NT2/D1 (cell line): Measurements from ENCODE around the gene DUSP22.

Experiments
- DNase-seq: peaks from one replicate; pipeline ENCODE4 v3.0.0-alpha.2; 2011; ENCODE audit warnings: low read depth, low spot score
- H3K27me3 ChIP-seq: 2 replicates; pipeline ENCODE4 v1.6.0; 2011; ENCODE audit warnings: mild to moderate bottlenecking; ENCODE audit not compliant: insufficient read length, insufficient read depth
- H3K36me3 ChIP-seq: 2 replicates; pipeline ENCODE4 v1.6.1; 2011; ENCODE audit warnings: mild to moderate bottlenecking, low read length, mixed read lengths; ENCODE audit not compliant: insufficient read depth, insufficient read length
- H3K4me1 ChIP-seq: 2 replicates; pipeline ENCODE4 v1.5.1; 2011; ENCODE audit not compliant: insufficient read depth, insufficient read length
- H3K4me3 ChIP-seq: 2 replicates; pipeline ENCODE4 v1.5.1; 2011; ENCODE audit warnings: low read depth; ENCODE audit not compliant: insufficient read length
- H3K9ac ChIP-seq: 2 replicates; pipeline ENCODE4 v1.6.0; 2011; ENCODE audit warnings: low read depth; ENCODE audit not compliant: insufficient read length
- H3K9me3 ChIP-seq: 2 replicates; pipeline ENCODE4 v1.5.1; 2011; ENCODE audit warnings: mild to moderate bottlenecking, low read length; ENCODE audit not compliant: insufficient read depth
- SUZ12 ChIP-seq: IDR thresholded peaks from 2 replicates; pipeline ENCODE4 v1.6.1; 2011; ENCODE audit not compliant: insufficient read length, insufficient read depth; ENCODE audit errors: extremely low read depth
- YY1 ChIP-seq: IDR thresholded peaks from 2 replicates; pipeline ENCODE4 v1.6.1; 2011; ENCODE audit not compliant: insufficient read length, insufficient read depth
- ZNF274 ChIP-seq: IDR thresholded peaks from 2 replicates; pipeline ENCODE4 v1.6.1; 2011; ENCODE audit warnings: mild to moderate bottlenecking, low read depth, low read length

DUSP22 gene

DNA sequence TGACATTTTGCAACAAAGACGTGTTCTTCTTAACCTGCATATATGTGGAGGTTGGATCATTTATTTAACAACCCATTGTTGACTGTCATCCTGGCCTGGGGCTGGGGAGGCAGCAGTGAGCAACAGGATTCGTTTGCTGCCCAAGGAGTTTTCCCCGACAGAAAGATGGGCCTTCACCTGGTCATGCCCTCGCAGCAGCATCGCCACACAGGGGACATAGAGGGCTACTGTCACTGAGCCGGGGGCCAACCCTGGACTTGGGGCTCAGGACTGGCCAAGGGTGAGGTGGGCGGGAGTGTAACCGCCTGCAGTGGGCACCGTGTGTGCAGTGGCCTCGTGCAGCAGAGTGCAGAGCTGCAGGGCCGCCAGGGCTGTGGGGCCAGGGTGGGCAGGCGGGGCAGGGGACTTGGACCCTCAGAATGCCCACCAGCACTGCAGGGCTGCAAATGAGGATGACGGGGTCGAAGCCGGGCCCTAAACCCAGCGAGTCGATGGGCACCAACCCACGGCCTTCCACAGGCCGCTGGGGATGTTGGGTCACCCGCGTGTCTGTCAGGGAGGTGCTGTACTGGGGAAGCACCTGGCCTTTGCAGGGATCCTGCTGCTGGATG lies 11.8 kb downstream of the DUSP22 start:
- no peak for DNase-seq
- no peak overlapping the region for H3K4me3 ChIP-seq
- no peaks in the 10 kb centered on the region for H3K36me3 ChIP-seq
- no peak overlapping the region for H3K9ac ChIP-seq
- H3K9me3 ChIP-seq, result no peaks in the 10 kb centered on the region
- no peaks in the 10 kb centered on the region for H3K4me1 ChIP-seq
- H3K27me3 ChIP-seq, result peaks cover 95% of the 10 kb centered on the region
- no peak for TF ChIP-seq ZNF274
- TF ChIP-seq SUZ12, result no peak

DNA sequence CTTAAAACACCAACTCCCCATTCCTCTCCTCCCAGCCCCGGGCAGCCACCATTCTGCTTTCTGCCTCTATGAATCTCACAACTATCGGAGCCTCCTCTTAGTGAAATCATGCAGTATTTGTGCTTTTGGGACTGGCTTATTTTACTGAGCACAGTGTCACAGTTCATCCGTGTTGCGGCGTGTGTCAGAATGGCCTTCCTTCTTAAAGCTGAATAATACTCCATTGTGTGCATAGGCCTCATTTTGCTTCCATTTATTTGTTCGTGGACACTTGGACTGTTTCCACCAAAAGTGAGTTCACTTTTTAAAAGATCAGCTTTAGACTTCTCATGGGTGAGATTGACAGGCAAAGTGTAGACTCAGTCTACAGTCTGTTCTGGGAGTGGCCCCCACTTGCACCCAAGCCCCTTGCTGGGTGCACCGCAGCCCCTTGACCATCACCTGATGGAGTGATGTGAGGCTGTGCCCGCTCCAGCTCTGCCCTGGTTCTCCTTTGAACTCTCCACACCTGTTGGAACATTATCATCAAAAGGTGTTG lies 12.6 kb downstream of the DUSP22 start:
- DNase-seq, result no peak
- Histone ChIP-seq H3K9me3 (no peaks in the 10 kb centered on the region), H3K4me1 (no peaks in the 10 kb centered on the region), H3K4me3 (no peak overlapping the region), H3K27me3 (peaks cover 98% of the 10 kb centered on the region), H3K9ac (no peak overlapping the region), H3K36me3 (no peaks in the 10 kb centered on the region)
- TF ChIP-seq SUZ12 (no peak), ZNF274 (no peak), YY1 (no peak)

DNA sequence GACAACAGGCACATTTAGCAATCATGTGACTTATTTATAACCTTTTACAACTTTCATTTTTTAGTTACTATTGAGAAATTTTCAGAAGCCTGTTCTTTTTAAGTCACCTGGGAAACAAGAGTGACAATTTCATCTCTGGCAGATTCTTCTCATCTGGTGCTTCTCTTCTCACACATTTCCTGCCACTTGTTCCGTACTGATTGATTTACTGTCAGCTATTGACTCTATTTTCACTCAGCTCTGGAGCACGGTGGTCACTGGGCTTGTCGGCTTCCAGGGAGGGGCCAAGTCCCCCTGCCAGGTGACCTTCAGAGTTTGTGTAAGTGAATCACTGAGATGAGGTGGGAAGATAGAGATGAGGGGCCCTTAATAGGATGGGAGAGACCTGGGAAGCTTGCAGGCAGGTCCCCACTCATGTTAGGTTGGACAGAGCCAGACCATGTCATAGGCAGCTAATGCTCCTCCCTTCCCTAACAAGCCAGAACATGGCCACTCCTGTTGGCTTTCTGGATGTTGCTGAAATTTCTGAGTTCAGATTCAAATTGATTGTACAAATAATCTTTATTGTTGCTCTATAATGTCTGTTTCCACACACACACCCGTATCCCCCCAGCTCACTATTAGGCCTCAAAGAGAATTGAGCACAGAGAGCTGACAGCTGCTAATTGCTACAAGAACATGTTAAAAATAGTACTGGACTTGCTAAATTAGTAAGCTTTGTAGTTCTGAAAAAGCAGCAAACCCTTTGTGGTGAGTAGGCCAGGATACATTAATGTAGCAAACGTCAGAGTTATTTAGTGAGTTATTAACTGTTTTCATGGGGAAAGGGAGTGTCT lies 13.3 kb downstream of the DUSP22 start:
- no peak overlapping the region for H3K4me3 ChIP-seq
- no peak overlapping the region for H3K9ac ChIP-seq
- DNase-seq, result no peak
- no peaks in the 10 kb centered on the region for H3K4me1 ChIP-seq
- peaks cover 98% of the 10 kb centered on the region for H3K27me3 ChIP-seq
- H3K9me3 ChIP-seq, result no peaks in the 10 kb centered on the region
- no peak for TF ChIP-seq SUZ12
- no peak for TF ChIP-seq YY1
- TF ChIP-seq ZNF274, result no peak
- no peaks in the 10 kb centered on the region for H3K36me3 ChIP-seq

DNA sequence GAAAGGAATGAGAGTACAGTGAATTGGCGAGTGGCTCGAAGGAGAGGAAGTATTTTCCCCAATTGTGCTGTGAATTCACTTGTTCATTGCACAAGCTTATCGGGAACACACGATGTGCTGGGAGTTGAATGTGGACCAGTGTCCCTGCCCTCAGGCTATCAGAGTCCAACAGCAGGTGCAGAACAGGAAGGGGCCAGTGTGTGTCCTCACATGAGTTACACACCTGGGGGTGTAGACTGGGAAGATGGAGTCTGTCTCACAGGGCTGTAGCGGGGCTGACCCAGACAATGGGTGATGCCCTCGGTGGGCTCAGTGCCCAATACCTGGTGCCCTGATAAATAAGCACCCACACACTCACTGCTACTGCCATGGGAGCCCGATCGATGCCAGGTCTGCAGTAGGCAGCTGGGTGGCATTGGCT lies 14.4 kb downstream of the DUSP22 start:
- Histone ChIP-seq H3K4me1 (no peaks in the 10 kb centered on the region), H3K4me3 (no peak overlapping the region), H3K27me3 (peaks cover 93% of the 10 kb centered on the region), H3K9me3 (no peaks in the 10 kb centered on the region), H3K36me3 (no peaks in the 10 kb centered on the region), H3K9ac (no peak overlapping the region)
- no peak for DNase-seq
- TF ChIP-seq SUZ12, result no peak
- TF ChIP-seq ZNF274, result no peak
- no peak for TF ChIP-seq YY1

DNA sequence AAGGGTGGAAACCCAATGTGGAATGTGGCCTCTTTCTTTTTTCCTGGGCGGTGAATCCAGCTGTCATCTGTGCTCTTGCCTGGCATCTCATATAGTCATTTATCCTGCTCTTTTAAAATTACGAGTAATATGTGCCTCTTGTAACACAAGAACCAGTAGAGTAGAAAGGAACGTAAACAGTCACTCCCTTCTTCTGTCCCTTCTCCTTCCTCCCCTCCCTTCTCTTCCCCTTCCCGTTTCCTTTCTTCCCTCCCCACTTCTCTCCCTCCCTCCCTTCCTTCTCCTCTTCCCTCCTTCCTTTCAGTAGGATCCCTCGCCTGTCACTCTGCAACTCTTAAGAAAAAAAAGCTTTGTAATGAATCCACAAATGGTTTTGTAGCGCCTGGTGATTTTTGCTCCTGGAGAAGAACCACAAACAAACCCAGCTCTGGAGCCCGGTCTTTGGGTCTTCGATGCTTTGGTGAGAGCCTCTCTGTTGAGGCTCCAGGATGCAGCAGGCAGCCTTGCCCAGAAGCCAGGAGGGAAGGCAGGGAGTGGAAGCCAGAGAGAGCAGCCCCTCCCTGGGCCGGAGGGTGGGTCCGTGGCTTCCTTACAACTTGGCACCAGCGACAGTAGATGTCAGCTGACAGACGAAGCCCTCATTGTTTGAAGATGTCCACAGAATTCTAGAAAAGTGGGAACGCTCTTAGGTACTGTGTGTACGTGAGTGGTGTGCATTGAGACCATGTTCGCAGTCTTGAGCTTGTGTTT lies 15.0 kb downstream of the DUSP22 start:
- Histone ChIP-seq H3K27me3 (peaks cover 93% of the 10 kb centered on the region), H3K36me3 (no peaks in the 10 kb centered on the region), H3K9me3 (no peaks in the 10 kb centered on the region), H3K4me3 (no peak overlapping the region), H3K9ac (no peak overlapping the region), H3K4me1 (no peaks in the 10 kb centered on the region)
- TF ChIP-seq ZNF274 (no peak), SUZ12 (no peak)
- no peak for DNase-seq

DNA sequence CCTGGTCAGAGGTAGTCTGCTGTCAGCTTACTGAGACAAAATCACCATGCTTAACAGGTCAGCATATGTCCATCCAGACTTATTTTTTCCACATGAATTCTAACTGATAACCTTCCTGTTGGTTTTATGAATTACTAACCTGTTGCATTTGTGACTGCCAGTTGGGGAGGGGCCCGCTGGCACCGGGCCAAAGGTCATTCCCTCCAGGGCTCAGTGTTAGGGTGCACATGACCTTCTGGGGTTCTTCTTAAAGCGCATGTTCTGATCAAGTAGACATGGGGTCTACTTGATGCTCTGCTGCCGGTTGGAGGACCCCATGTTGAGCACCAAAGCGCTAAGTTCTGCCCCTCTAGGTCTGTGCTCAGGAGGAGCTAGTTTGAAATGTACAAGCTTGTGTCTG lies 15.6 kb downstream of the DUSP22 start:
- Histone ChIP-seq H3K9me3 (no peaks in the 10 kb centered on the region), H3K9ac (no peak overlapping the region), H3K4me1 (no peaks in the 10 kb centered on the region), H3K4me3 (no peak overlapping the region), H3K36me3 (no peaks in the 10 kb centered on the region), H3K27me3 (peaks cover 91% of the 10 kb centered on the region)
- TF ChIP-seq SUZ12, result no peak
- no peak for TF ChIP-seq YY1
- TF ChIP-seq ZNF274, result no peak
- no peak for DNase-seq

DNA sequence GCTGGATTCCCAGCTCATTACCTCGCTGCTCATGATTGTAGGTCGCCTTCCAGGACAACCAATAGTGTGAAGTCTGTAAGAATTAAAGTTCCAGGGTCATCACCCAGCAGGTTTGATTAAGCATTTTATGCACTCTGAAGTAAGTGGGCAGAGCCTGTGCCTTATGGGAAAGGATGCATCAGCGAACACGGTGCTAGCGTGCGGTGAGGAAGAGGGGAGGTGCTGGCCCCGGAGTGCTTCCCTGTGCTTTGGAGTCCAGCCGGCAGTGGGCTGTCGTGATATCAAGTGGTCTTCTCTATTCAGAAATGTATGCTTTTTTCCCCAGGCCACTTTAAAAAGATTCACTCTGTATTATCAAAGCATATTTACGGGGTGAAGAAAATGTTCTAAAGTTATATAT lies 16.0 kb downstream of the DUSP22 start:
- Histone ChIP-seq H3K4me3 (no peak overlapping the region), H3K36me3 (no peaks in the 10 kb centered on the region), H3K9me3 (no peaks in the 10 kb centered on the region), H3K27me3 (peaks cover 91% of the 10 kb centered on the region), H3K4me1 (no peaks in the 10 kb centered on the region), H3K9ac (no peak overlapping the region)
- DNase-seq, result no peak
- TF ChIP-seq SUZ12 (no peak), YY1 (no peak), ZNF274 (no peak)
